IMR-90 (cell line): ENCODE data around the gene ELOVL2.
"Not testable (repeated sequence)": the region's sequence is repeated elsewhere in the genome, so short reads cannot be mapped to it uniquely, and the experiment has no call there.

Experiments used
- BHLHE40 ChIP-seq: fragments of 150-350 bp; IDR thresholded peaks from 2 replicates; pipeline ENCODE4 v1.6.1; 2016; ENCODE audit warnings: mild to moderate bottlenecking, low read depth, low read length
- FOS ChIP-seq: fragments of 150-350 bp; IDR thresholded peaks from 2 replicates; pipeline ENCODE4 v1.6.1; 2016; ENCODE audit warnings: low read depth, low read length
- MAFK ChIP-seq: IDR thresholded peaks from 2 replicates; pipeline ENCODE4 v1.6.1; 2012; ENCODE audit warnings: low read depth, low read length, improper control_type of control experiment
- MAZ ChIP-seq: IDR thresholded peaks from 2 replicates; pipeline ENCODE4 v1.6.1; 2012; ENCODE audit warnings: low read depth, mild to moderate bottlenecking, low read length, improper control_type of control experiment, moderate library complexity, borderline replicate concordance
- NFE2L2 ChIP-seq: fragments of 150-350 bp; IDR thresholded peaks from 2 replicates; pipeline ENCODE4 v1.6.1; 2016; ENCODE audit warnings: low read depth, mild to moderate bottlenecking, low read length
- POLR2A ChIP-seq: IDR thresholded peaks from 2 replicates; pipeline ENCODE4 v1.6.1; 2012; ENCODE audit warnings: mild to moderate bottlenecking, low read depth, low read length
- RAD21 ChIP-seq: IDR thresholded peaks from 2 replicates; pipeline ENCODE4 v1.6.1; 2012; ENCODE audit warnings: low read length, improper control_type of control experiment
- SMC3 ChIP-seq: fragments of 150-350 bp; IDR thresholded peaks from 2 replicates; pipeline ENCODE4 v1.6.1; 2016; ENCODE audit warnings: low read depth, mild to moderate bottlenecking, antibody characterized with exemption, low read length, moderate library complexity
- TF ChIP-seq, protein P1 (sequence below): conservative IDR thresholded peaks from 2 replicates; pipeline ENCODE4 v1.5.1; 2012; ENCODE audit warnings: mild to moderate bottlenecking, low read depth, low read length, improper control_type of control experiment

- TF ChIP-seq, protein P1, sequence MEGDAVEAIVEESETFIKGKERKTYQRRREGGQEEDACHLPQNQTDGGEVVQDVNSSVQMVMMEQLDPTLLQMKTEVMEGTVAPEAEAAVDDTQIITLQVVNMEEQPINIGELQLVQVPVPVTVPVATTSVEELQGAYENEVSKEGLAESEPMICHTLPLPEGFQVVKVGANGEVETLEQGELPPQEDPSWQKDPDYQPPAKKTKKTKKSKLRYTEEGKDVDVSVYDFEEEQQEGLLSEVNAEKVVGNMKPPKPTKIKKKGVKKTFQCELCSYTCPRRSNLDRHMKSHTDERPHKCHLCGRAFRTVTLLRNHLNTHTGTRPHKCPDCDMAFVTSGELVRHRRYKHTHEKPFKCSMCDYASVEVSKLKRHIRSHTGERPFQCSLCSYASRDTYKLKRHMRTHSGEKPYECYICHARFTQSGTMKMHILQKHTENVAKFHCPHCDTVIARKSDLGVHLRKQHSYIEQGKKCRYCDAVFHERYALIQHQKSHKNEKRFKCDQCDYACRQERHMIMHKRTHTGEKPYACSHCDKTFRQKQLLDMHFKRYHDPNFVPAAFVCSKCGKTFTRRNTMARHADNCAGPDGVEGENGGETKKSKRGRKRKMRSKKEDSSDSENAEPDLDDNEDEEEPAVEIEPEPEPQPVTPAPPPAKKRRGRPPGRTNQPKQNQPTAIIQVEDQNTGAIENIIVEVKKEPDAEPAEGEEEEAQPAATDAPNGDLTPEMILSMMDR, result not testable (repeated sequence)
- TF ChIP-seq RAD21, FOS, BHLHE40, POLR2A, SMC3, NFE2L2, MAFK, MAZ: not testable (repeated sequence)
Observed at GRCh38 chr6:11087141-11087812, 43.2 kb upstream of the ELOVL2 start.
